Amygdala (tissue), 56 donors: Measurements from ENCODE around the gene ABCA6.
"Not testable (repeated sequence)": the region's sequence is repeated elsewhere in the genome, so short reads cannot be mapped to it uniquely, and the experiment has no call there.

ENCODE experiments used
- DNase-seq, 56 donors: peaks; one replicate each; lab custom pipeline; 2025; lab: John Stamatoyannopoulos, UW

ABCA6 gene

GRCh38 chr17:69141431-69142174 is at the start of gene ABCA6:
TSS of gene ABCA6 (minus strand) at chr17:69141895. CDS start at chr17:69140703, 1,192 bp downstream.
- DNase-seq, result no peak

GRCh38 chr17:69188796-69189195 is 47.1 kb upstream of the ABCA6 start:
- DNase-seq, result no peak

- no peak for DNase-seq
Measured at GRCh38 chr17:69188064-69188463, 46.4 kb upstream of the ABCA6 start.

GRCh38 chr17:69187294-69187693 is 45.6 kb upstream of the ABCA6 start:
- no peak for DNase-seq

- DNase-seq, result no peak
Measured at GRCh38 chr17:69179227-69179952, 37.7 kb upstream of the ABCA6 start.

- DNase-seq, result no peak
Measured at GRCh38 chr17:69176457-69176795, 34.7 kb upstream of the ABCA6 start.

GRCh38 chr17:69175625-69176456 is 34.1 kb upstream of the ABCA6 start:
- DNase-seq, result no peak

GRCh38 chr17:69175262-69175624 is 33.5 kb upstream of the ABCA6 start:
- no peak for DNase-seq

- DNase-seq, result no peak
Measured at GRCh38 chr17:69173118-69173517, 31.4 kb upstream of the ABCA6 start.

- DNase-seq, result no peak
Measured at GRCh38 chr17:69170377-69170776, 28.7 kb upstream of the ABCA6 start.

GRCh38 chr17:69168642-69169041 is 26.9 kb upstream of the ABCA6 start:
- not testable (repeated sequence) for DNase-seq

- no peak for DNase-seq
Measured at GRCh38 chr17:69166957-69167356, 25.3 kb upstream of the ABCA6 start.

- DNase-seq, result no peak
Measured at GRCh38 chr17:69164206-69164605, 22.5 kb upstream of the ABCA6 start.

- no peak for DNase-seq
Measured at GRCh38 chr17:69159418-69159817, 17.7 kb upstream of the ABCA6 start.

- no peak for DNase-seq
Measured at GRCh38 chr17:69154267-69154666, 12.6 kb upstream of the ABCA6 start.

GRCh38 chr17:69150333-69150732 is 8.6 kb upstream of the ABCA6 start:
- no peak for DNase-seq

- DNase-seq, result no peak
Measured at GRCh38 chr17:69147460-69147859, 5.8 kb upstream of the ABCA6 start.

- no peak for DNase-seq
Measured at GRCh38 chr17:69144331-69145255, 2.9 kb upstream of the ABCA6 start.

- DNase-seq, result no peak
Measured at GRCh38 chr17:69143683-69144231, 2.1 kb upstream of the ABCA6 start.

GRCh38 chr17:69143151-69143550 is 1.5 kb upstream of the ABCA6 start:
- DNase-seq, result no peak
